Measurements from ENCODE around the gene LRRC10B. TPM values are rescaled to one million over a fixed set of nuclear protein-coding genes. Genes with fewer than 3 reads are reported as not detected.

LRRC10B gene
- total RNA-seq, 1 experiment from 2014 or later: not detected

DNA sequence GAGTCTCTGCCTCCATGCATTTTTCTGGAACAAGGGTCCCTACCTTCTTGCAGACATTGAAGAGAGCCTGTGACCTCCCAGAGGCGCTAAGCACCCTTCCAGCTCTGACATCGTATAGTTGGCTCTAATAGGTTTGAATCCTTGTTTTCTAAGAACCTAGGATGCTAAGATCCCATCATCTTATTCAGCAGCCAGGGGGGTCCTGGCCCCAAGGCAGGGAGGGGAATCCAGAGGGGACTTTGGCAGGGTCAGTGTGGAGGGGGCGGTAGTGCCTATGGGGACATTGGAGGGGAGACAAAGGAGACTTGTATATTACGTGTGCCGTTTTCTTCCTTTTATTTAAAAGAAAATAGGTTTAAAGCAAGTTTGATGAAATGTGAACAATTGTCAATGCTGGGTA, 3.4 kb upstream of the LRRC10B start:
- BruUV-seq (replicated peaks): no TSS peak
- ChIA-PET RAD21 (ENCODE audit: low non-redundant PET in 1 of 2, low total read pairs in 2 of 2, uncharacterized antibody in 2 of 2, unreplicated experiment in 2 of 2) (no interaction called here), CTCF (interaction anchor here (0.8 kb wide), 1 partner anchor 9 kb away, joined by 3 read pairs; no protein-coding TSS in a partner anchor), POLR2A (no interaction called here)
- no peak overlapping the region for H3K4me2 ChIP-seq (ENCODE audit: low read length)
- no peaks in the 10 kb centered on the region for H3K79me2 ChIP-seq (ENCODE audit: insufficient read depth, low read length)
- no peak overlapping the region for H2AFZ ChIP-seq (ENCODE audit: low read depth, low read length, poor library complexity, severe bottlenecking)
- H3K4me3 ChIP-seq (replicated peaks in 1 of 2; ENCODE audit: low read depth in 1 of 2, low read length in 2 of 2): no peak overlapping the region
- H4K20me1 ChIP-seq (ENCODE audit: insufficient read depth): no peaks in the 10 kb centered on the region
- no peak overlapping the region for H3K27ac ChIP-seq (ENCODE audit: low read depth, low read length)
- no peak for TF ChIP-seq POLR2AphosphoS5 (IDR thresholded peaks at IDR 0.05; ENCODE audit: low read depth, low read length)
- no peak for TF ChIP-seq RAD21 (IDR thresholded peaks at IDR 0.05; ENCODE audit: low read depth)
- no peak for TF ChIP-seq CBX3 (IDR thresholded peaks at IDR 0.05; ENCODE audit: low read depth)
- TF ChIP-seq, protein P1, sequence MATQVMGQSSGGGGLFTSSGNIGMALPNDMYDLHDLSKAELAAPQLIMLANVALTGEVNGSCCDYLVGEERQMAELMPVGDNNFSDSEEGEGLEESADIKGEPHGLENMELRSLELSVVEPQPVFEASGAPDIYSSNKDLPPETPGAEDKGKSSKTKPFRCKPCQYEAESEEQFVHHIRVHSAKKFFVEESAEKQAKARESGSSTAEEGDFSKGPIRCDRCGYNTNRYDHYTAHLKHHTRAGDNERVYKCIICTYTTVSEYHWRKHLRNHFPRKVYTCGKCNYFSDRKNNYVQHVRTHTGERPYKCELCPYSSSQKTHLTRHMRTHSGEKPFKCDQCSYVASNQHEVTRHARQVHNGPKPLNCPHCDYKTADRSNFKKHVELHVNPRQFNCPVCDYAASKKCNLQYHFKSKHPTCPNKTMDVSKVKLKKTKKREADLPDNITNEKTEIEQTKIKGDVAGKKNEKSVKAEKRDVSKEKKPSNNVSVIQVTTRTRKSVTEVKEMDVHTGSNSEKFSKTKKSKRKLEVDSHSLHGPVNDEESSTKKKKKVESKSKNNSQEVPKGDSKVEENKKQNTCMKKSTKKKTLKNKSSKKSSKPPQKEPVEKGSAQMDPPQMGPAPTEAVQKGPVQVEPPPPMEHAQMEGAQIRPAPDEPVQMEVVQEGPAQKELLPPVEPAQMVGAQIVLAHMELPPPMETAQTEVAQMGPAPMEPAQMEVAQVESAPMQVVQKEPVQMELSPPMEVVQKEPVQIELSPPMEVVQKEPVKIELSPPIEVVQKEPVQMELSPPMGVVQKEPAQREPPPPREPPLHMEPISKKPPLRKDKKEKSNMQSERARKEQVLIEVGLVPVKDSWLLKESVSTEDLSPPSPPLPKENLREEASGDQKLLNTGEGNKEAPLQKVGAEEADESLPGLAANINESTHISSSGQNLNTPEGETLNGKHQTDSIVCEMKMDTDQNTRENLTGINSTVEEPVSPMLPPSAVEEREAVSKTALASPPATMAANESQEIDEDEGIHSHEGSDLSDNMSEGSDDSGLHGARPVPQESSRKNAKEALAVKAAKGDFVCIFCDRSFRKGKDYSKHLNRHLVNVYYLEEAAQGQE (IDR thresholded peaks at IDR 0.05; ENCODE audit: low read depth): no peak
- no peak for TF ChIP-seq TCF7L2 (IDR thresholded peaks at IDR 0.05; ENCODE audit: borderline replicate concordance, extremely low read depth, insufficient read depth, insufficient read length)
- TF ChIP-seq, protein P2, sequence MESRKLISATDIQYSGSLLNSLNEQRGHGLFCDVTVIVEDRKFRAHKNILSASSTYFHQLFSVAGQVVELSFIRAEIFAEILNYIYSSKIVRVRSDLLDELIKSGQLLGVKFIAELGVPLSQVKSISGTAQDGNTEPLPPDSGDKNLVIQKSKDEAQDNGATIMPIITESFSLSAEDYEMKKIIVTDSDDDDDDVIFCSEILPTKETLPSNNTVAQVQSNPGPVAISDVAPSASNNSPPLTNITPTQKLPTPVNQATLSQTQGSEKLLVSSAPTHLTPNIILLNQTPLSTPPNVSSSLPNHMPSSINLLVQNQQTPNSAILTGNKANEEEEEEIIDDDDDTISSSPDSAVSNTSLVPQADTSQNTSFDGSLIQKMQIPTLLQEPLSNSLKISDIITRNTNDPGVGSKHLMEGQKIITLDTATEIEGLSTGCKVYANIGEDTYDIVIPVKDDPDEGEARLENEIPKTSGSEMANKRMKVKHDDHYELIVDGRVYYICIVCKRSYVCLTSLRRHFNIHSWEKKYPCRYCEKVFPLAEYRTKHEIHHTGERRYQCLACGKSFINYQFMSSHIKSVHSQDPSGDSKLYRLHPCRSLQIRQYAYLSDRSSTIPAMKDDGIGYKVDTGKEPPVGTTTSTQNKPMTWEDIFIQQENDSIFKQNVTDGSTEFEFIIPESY (IDR thresholded peaks at IDR 0.05; ENCODE audit: extremely low read depth, insufficient replicate concordance, low read length): no peak
- TF ChIP-seq, protein P3, sequence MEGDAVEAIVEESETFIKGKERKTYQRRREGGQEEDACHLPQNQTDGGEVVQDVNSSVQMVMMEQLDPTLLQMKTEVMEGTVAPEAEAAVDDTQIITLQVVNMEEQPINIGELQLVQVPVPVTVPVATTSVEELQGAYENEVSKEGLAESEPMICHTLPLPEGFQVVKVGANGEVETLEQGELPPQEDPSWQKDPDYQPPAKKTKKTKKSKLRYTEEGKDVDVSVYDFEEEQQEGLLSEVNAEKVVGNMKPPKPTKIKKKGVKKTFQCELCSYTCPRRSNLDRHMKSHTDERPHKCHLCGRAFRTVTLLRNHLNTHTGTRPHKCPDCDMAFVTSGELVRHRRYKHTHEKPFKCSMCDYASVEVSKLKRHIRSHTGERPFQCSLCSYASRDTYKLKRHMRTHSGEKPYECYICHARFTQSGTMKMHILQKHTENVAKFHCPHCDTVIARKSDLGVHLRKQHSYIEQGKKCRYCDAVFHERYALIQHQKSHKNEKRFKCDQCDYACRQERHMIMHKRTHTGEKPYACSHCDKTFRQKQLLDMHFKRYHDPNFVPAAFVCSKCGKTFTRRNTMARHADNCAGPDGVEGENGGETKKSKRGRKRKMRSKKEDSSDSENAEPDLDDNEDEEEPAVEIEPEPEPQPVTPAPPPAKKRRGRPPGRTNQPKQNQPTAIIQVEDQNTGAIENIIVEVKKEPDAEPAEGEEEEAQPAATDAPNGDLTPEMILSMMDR (IDR thresholded peaks at IDR 0.05 in 2 of 3, conservative IDR thresholded peaks at IDR 0.05 in 1 of 3; ENCODE audit: borderline replicate concordance in 1 of 3, insufficient read depth in 1 of 3, low read depth in 2 of 3, low read length in 2 of 3): no peak
- TF ChIP-seq EGR1 (IDR thresholded peaks at IDR 0.05; ENCODE audit: low read depth): no peak
- TF ChIP-seq SRF (IDR thresholded peaks at IDR 0.05; ENCODE audit: low read depth): no peak
- no peak for TF ChIP-seq ZFX (IDR thresholded peaks at IDR 0.05)
- no peak for TF ChIP-seq POLR2A (IDR thresholded peaks at IDR 0.05; ENCODE audit: borderline replicate concordance, extremely low read depth, insufficient read depth, insufficient read length)
- no peak for TF ChIP-seq ZNF274 (IDR thresholded peaks at IDR 0.05; ENCODE audit: low read depth, low read length)
- TF ChIP-seq SIN3A (IDR thresholded peaks at IDR 0.05; ENCODE audit: low read depth): no peak
- TF ChIP-seq, protein P4, sequence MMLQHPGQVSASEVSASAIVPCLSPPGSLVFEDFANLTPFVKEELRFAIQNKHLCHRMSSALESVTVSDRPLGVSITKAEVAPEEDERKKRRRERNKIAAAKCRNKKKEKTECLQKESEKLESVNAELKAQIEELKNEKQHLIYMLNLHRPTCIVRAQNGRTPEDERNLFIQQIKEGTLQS (IDR thresholded peaks at IDR 0.05): no peak
- TF ChIP-seq YY1 (IDR thresholded peaks at IDR 0.05; ENCODE audit: extremely low read depth, insufficient replicate concordance, low read depth, low read length): no peak
- no peak for TF ChIP-seq CEBPB (IDR thresholded peaks at IDR 0.05; ENCODE audit: low read depth)
- intact Hi-C loops (cut with micrococcal nuclease): no loop called here
- H3K4me1 ChIP-seq (ENCODE audit: control insufficient read depth in 1 of 2, insufficient read depth in 2 of 2, low read length in 2 of 2): peaks cover 9 to 16% of the 10 kb centered on the region in 2 experiments; a peak in 3 of 4 replicates
- H3K27me3 ChIP-seq (ENCODE audit: insufficient read depth, low read length): peaks cover 7% of the 10 kb centered on the region; the same call in 1 of the 2 replicates
- no peak for ATAC-seq
- no peaks in the 10 kb centered on the region for H3K9me2 ChIP-seq (ENCODE audit: insufficient read depth)
- H3K9me3 ChIP-seq (ENCODE audit: control insufficient read depth in 1 of 2, insufficient read depth in 1 of 2, low read depth in 1 of 2, low read length in 2 of 2): no peaks in the 10 kb centered on the region
- no peaks in the 10 kb centered on the region for H3K36me3 ChIP-seq (ENCODE audit: control insufficient read depth in 1 of 2, insufficient read depth in 2 of 2, low read length in 2 of 2)
- H3K9ac ChIP-seq (ENCODE audit: low read length): no peak overlapping the region
- DNase-seq (ENCODE audit: low read depth, low spot score): no peak

Data from HCT116 (cell line).